GM12878 (cell line): ENCODE results near the gene EPB41. TPM values are rescaled to one million over a fixed set of nuclear protein-coding genes. Genes with fewer than 3 reads are reported as not detected.

ENCODE experiments used
- ATAC-seq: fragments of 200-7000 bp; cut with Tn5 transposase; 3 replicates; pipeline ENCODE4 v1.9.1; 2020; ENCODE audit warnings: mild to moderate bottlenecking, moderate library complexity
- BruUV-seq: library from RNA; stranded (reverse); fragments of 400-500 nt; replicated peaks from 2 replicates; lab custom pipeline; 2021; lab: Mats Ljungman, UMichigan
- CTCF ChIA-PET: fragments of 300-600 bp; sonication (Branson Sonifier 250); formaldehyde crosslinking; extraction: SDS; loops from one replicate; lab custom pipeline; 2021; ENCODE audit warnings: inconsistent platforms; lab: Yijun Ruan, JAX
- POLR2A ChIA-PET: fragments of 350-600 bp; formaldehyde crosslinking; extraction: SDS; loops from one replicate; lab custom pipeline; 2021; ENCODE audit warnings: inconsistent platforms; lab: Charles Lee
- RAD21 ChIA-PET: fragments of 300-600 bp; sonication (Branson Sonifier 250); formaldehyde crosslinking; loops from one replicate; lab custom pipeline; 2023; ENCODE audit warnings: antibody characterized with exemption; ENCODE audit not compliant: unreplicated experiment; lab: Charles Lee
- SMC1A ChIA-PET: fragments of 300-600 bp; sonication (Branson Sonifier 250); formaldehyde crosslinking; loops from one replicate; lab custom pipeline; 2023; ENCODE audit not compliant: unreplicated experiment, uncharacterized antibody; lab: Charles Lee
- DNase-seq: peaks from one replicate; pipeline ENCODE4 v3.0.0-alpha.2; 2011; ENCODE audit warnings: low read depth, low spot score
- FAIRE-seq: peaks from 3 replicates; lab custom pipeline; 2011; peaks lifted over from hg19 to GRCh38; lab: Jason Lieb, UNC
- H2AFZ ChIP-seq: 2 replicates; pipeline ENCODE4 v1.6.0; 2011; ENCODE audit warnings: low read depth, low read length, control low read depth; ENCODE audit not compliant: control insufficient read depth
- H3K27ac ChIP-seq: 2 replicates; pipeline ENCODE4 v1.5.1; 2011; ENCODE audit warnings: control low read depth; ENCODE audit not compliant: control insufficient read depth, insufficient read depth
- H3K27me3 ChIP-seq, 2 experiments: replicated peaks in 1 of 2; 2 replicates each; pipeline versions ENCODE4 v1.6.0 to v1.6.1; 2011; ENCODE audit warnings: low read length in 1 of 2; ENCODE audit not compliant: control insufficient read depth in 2 of 2, insufficient read depth in 2 of 2
- H3K36me3 ChIP-seq, 2 experiments: 2 replicates each; pipeline ENCODE4 v1.5.1; 2011; ENCODE audit warnings: low read length in 1 of 2; ENCODE audit not compliant: control insufficient read depth in 2 of 2, insufficient read depth in 2 of 2
- H3K4me1 ChIP-seq: 2 replicates; pipeline ENCODE4 v1.6.1; 2011; ENCODE audit warnings: mild to moderate bottlenecking, low read length, moderate library complexity, mixed read lengths; ENCODE audit not compliant: control insufficient read depth, insufficient read depth
- H3K4me2 ChIP-seq: 2 replicates; pipeline ENCODE4 v1.6.0; 2011; ENCODE audit warnings: control low read depth; ENCODE audit not compliant: control insufficient read depth, insufficient read depth
- H3K4me3 ChIP-seq: fragments of 200-600 bp; sonication (generic); 2 replicates; pipeline ENCODE4 v1.5.1; 2016
- H3K79me2 ChIP-seq: 2 replicates; pipeline ENCODE4 v1.6.0; 2011; ENCODE audit warnings: low read length; ENCODE audit not compliant: control insufficient read depth, insufficient read depth
- H3K9ac ChIP-seq: 2 replicates; pipeline ENCODE4 v1.8.0; 2011; ENCODE audit warnings: low read length, control low read depth, mixed read lengths; ENCODE audit not compliant: control insufficient read depth, insufficient read depth
- H3K9me3 ChIP-seq: replicated peaks from 3 replicates; pipeline ENCODE4 v1.5.1; 2011; ENCODE audit warnings: mild to moderate bottlenecking, low read length; ENCODE audit not compliant: control insufficient read depth, insufficient read depth
- H4K20me1 ChIP-seq: 2 replicates; pipeline ENCODE4 v1.6.0; 2011; ENCODE audit not compliant: control insufficient read depth, insufficient read depth
- DPF2 ChIP-seq: fragments of 450-650 bp; IDR thresholded peaks from 2 replicates; pipeline ENCODE4 v1.6.1; 2017; ENCODE audit warnings: mild to moderate bottlenecking
- PAX8 ChIP-seq: fragments of 450-650 bp; IDR thresholded peaks from 2 replicates; pipeline ENCODE4 v1.6.1; 2017; ENCODE audit warnings: mild to moderate bottlenecking, moderate library complexity
- PML ChIP-seq: IDR thresholded peaks from 2 replicates; pipeline ENCODE4 v1.6.1; 2012; ENCODE audit warnings: low read length, inconsistent platforms
- SMARCA5 ChIP-seq: fragments of 450-650 bp; IDR thresholded peaks from 2 replicates; pipeline ENCODE4 v1.6.1; 2017; ENCODE audit warnings: mild to moderate bottlenecking
- TCF7 ChIP-seq: IDR thresholded peaks from 2 replicates; pipeline ENCODE4 v1.6.1; 2014; ENCODE audit warnings: antibody characterized with exemption, borderline replicate concordance
- WGBS: methylation state at CpG from one replicate; pipeline ENCODE4 v1.1.6; 2016; ENCODE audit warnings: low lambda C conversion rate; ENCODE audit not compliant: insufficient replicate concordance, insufficient coverage; ENCODE audit errors: missing lambda C conversion rate; 5-methylcytosine and 5-hydroxymethylcytosine counted together
- in situ Hi-C: fragments of 300-500 bp; cut with MboI; formaldehyde crosslinking; loops from 9 replicates; pipeline ENCODE4 v1.14.3; 2018; ENCODE audit warnings: mixed read lengths
- intact Hi-C: fragments of 100-400 bp; cut with micrococcal nuclease; formaldehyde crosslinking; loops from one replicate; pipeline ENCODE4 v1.14.2; 2022; ENCODE audit not compliant: unreplicated experiment
- polyA plus RNA-seq, 11 experiments: library from polyadenylated mRNA; depleted of rRNA in 4 of 11; unstranded in 6 of 11; stranded (reverse) in 5 of 11; fragments of >200 nt; fragmentation: Nextera tagmentation in 4 of 11; fragmentation: Illumina TruSeq in 1 of 11; extraction: Ambion mirVana in 4 of 11; extraction: Trizol in 1 of 11; gene quantifications; 1 replicate in 1 of 11; 2 replicates in 10 of 11; pipeline versions ENCODE4 v1.2.1 to v1.2.3, GENCODE V29; 2011 to 2016; ENCODE audit warnings: inconsistent platforms in 2 of 11, missing spikeins in 2 of 11, low read depth in 1 of 11
- total RNA-seq, 4 experiments: library from RNA; depleted of rRNA in 3 of 4; stranded (reverse); fragments of >200 nt in 3 of 4; fragmentation: Illumina TruSeq in 1 of 4; extraction: Trizol in 1 of 4; gene quantifications; 2 replicates each; pipeline versions ENCODE4 v1.2.1 to v1.2.3, GENCODE V29; 2013 to 2021

The EPB41 gene
- total and polyA plus RNA-seq, 10 of the 15 experiments (the other 5 are each of a cell fraction or from before 2014, with no cell fraction given): 1.1 to 77.6 (median 58.8) TPM

- TF ChIP-seq DPF2: no peak
These were observed 12.4 kb downstream of the EPB41 start (continued) for GRCh38 chr1:28926629-28927265.

GRCh38 chr1:28927266-28927647, 12.9 kb downstream of the EPB41 start:
- ChIA-PET RAD21 (interaction anchor here (0.9 to 2.8 kb wide), 12 partner anchors 9 to 243 kb away, joined by 3 to 36 read pairs (median 4); partner anchors contain the start of gene EPB41), SMC1A (interaction anchor here (0.8 to 2.4 kb wide), 19 partner anchors 8 to 274 kb away, joined by 3 to 16 read pairs (median 5); partner anchors contain the start of genes EPB41 and YTHDF2), POLR2A (interaction anchor here (0.6 to 2.4 kb wide), 7 partner anchors 8 to 58 kb away, joined by 4 to 11 read pairs (median 5); partner anchors contain the start of gene EPB41), CTCF (interaction anchor here (0.6 to 2.4 kb wide), 9 partner anchors 9 to 303 kb away, joined by 3 to 8 read pairs (median 3); partner anchors contain the start of genes EPB41, MECR and YTHDF2)
- Histone ChIP-seq H3K27me3 (no peaks in the 10 kb centered on the region), H3K4me1 (peaks cover 24% of the 10 kb centered on the region), H3K4me3 (peak overlapping the region; percentile 33), H3K4me2 (peak overlapping the region; percentile 71), H2AFZ (no peak overlapping the region; the same call in 1 of the 2 replicates), H3K9me3 (no peaks in the 10 kb centered on the region), H3K79me2 (no peaks in the 10 kb centered on the region; the same call in 1 of the 2 replicates), H3K9ac (peak overlapping the region; percentile 47; the same call in 1 of the 2 replicates), H3K36me3 (no peaks in the 10 kb centered on the region), H3K27ac (peak overlapping the region; percentile 72), H4K20me1 (no peaks in the 10 kb centered on the region)
- in situ Hi-C loops: no loop called here
- DNase-seq (no peak), FAIRE-seq (no peak), ATAC-seq (peak; percentile 37)
- 0 out of 2 replicates have a peak, but pooled peaks have one; percentile 10 for TF ChIP-seq PAX8
- TF ChIP-seq TCF7: no peak
- TF ChIP-seq PML: 0 out of 2 replicates have a peak, but pooled peaks have one; percentile 1
- 0 out of 2 replicates have a peak, but pooled peaks have one; percentile 3 for TF ChIP-seq SMARCA5
- intact Hi-C loops: no loop called here
- 3% methylated on average over 3 of the region's 3 CpGs for WGBS
- no TSS peak for BruUV-seq
